ENCODE results near the gene ADGRG2. TPM values are rescaled to one million over a fixed set of nuclear protein-coding genes. Genes with fewer than 3 reads are reported as not detected.

ADGRG2 gene
- total RNA-seq, 1 experiment from 2014 or later, result not detected

GRCh38 chrX:18961686-18962085 lies 160.6 kb downstream of the ADGRG2 start:
- intact Hi-C loops (cut with micrococcal nuclease), result no loop called here
- RAD21 ChIA-PET (ENCODE audit: low non-redundant PET in 1 of 2, low total read pairs in 2 of 2, uncharacterized antibody in 2 of 2, unreplicated experiment in 2 of 2), result no interaction called here
- CTCF ChIA-PET, result no interaction called here
- TF ChIP-seq MAX (IDR thresholded peaks at IDR 0.05), result no peak
- no peak for TF ChIP-seq CBX3 (IDR thresholded peaks at IDR 0.05; ENCODE audit: low read depth)
- no peak for TF ChIP-seq EZH2 (IDR thresholded peaks at IDR 0.05)
- no peaks in the 10 kb centered on the region for H3K79me2 ChIP-seq (ENCODE audit: insufficient read depth, low read length)
- H3K9ac ChIP-seq (ENCODE audit: low read length), result no peak overlapping the region
- no peak overlapping the region for H3K27ac ChIP-seq (ENCODE audit: low read depth, low read length)
- H3K4me1 ChIP-seq (ENCODE audit: control insufficient read depth in 1 of 2, insufficient read depth in 2 of 2, low read length in 2 of 2), result no peaks in the 10 kb centered on the region
- no peak overlapping the region for H3K4me2 ChIP-seq (ENCODE audit: low read length)
- no peaks in the 10 kb centered on the region for H4K20me1 ChIP-seq (ENCODE audit: insufficient read depth)
- H3K4me3 ChIP-seq (replicated peaks in 1 of 2; ENCODE audit: low read depth in 1 of 2, low read length in 2 of 2), result no peak overlapping the region
- no peaks in the 10 kb centered on the region for H3K9me3 ChIP-seq (ENCODE audit: control insufficient read depth in 1 of 2, insufficient read depth in 1 of 2, low read depth in 1 of 2, low read length in 2 of 2)
- H3K36me3 ChIP-seq (ENCODE audit: control insufficient read depth in 1 of 2, insufficient read depth in 2 of 2, low read length in 2 of 2), result no peaks in the 10 kb centered on the region
- POLR2A ChIA-PET, result no interaction called here
- no peaks in the 10 kb centered on the region for H3K9me2 ChIP-seq (ENCODE audit: insufficient read depth)
- H3K27me3 ChIP-seq (ENCODE audit: insufficient read depth, low read length), result no peaks in the 10 kb centered on the region
- DNase-seq (ENCODE audit: low read depth, low spot score) (no peak), ATAC-seq (no peak)
- no peak overlapping the region for H2AFZ ChIP-seq (ENCODE audit: low read depth, low read length, poor library complexity, severe bottlenecking)
- BruUV-seq (replicated peaks), result no TSS peak

- Histone ChIP-seq H4K20me1 (ENCODE audit: insufficient read depth) (no peaks in the 10 kb centered on the region), H3K9me3 (ENCODE audit: control insufficient read depth in 1 of 2, insufficient read depth in 1 of 2, low read depth in 1 of 2, low read length in 2 of 2) (no peaks in the 10 kb centered on the region), H3K27me3 (ENCODE audit: insufficient read depth, low read length) (no peaks in the 10 kb centered on the region), H2AFZ (ENCODE audit: low read depth, low read length, poor library complexity, severe bottlenecking) (no peak overlapping the region), H3K79me2 (ENCODE audit: insufficient read depth, low read length) (no peaks in the 10 kb centered on the region), H3K4me1 (ENCODE audit: control insufficient read depth in 1 of 2, insufficient read depth in 2 of 2, low read length in 2 of 2) (no peaks in the 10 kb centered on the region), H3K9ac (ENCODE audit: low read length) (no peak overlapping the region), H3K27ac (ENCODE audit: low read depth, low read length) (no peak overlapping the region), H3K36me3 (ENCODE audit: control insufficient read depth in 1 of 2, insufficient read depth in 2 of 2, low read length in 2 of 2) (no peaks in the 10 kb centered on the region), H3K9me2 (ENCODE audit: insufficient read depth) (no peaks in the 10 kb centered on the region), H3K4me3 (replicated peaks in 1 of 2; ENCODE audit: low read depth in 1 of 2, low read length in 2 of 2) (no peak overlapping the region), H3K4me2 (ENCODE audit: low read length) (no peak overlapping the region)
- intact Hi-C loops (cut with micrococcal nuclease), result no loop called here
- ChIA-PET RAD21 (ENCODE audit: low non-redundant PET in 1 of 2, low total read pairs in 2 of 2, uncharacterized antibody in 2 of 2, unreplicated experiment in 2 of 2) (no interaction called here), POLR2A (no interaction called here), CTCF (no interaction called here)
- DNase-seq (ENCODE audit: low read depth, low spot score) (no peak), ATAC-seq (no peak)
- BruUV-seq (replicated peaks), result no TSS peak
- TF ChIP-seq TCF7L2 (IDR thresholded peaks at IDR 0.05; ENCODE audit: borderline replicate concordance, extremely low read depth, insufficient read depth, insufficient read length) (no peak), SRF (IDR thresholded peaks at IDR 0.05; ENCODE audit: low read depth) (no peak), SIN3A (IDR thresholded peaks at IDR 0.05; ENCODE audit: low read depth) (no peak), FOSL1 (IDR thresholded peaks at IDR 0.05; ENCODE audit: low read depth) (no peak), RAD21 (IDR thresholded peaks at IDR 0.05; ENCODE audit: low read depth) (no peak), ATF3 (IDR thresholded peaks at IDR 0.05) (no peak), SP1 (IDR thresholded peaks at IDR 0.05; ENCODE audit: low read depth) (no peak), ZBTB33 (IDR thresholded peaks at IDR 0.05; ENCODE audit: extremely low read depth, insufficient replicate concordance, low read length) (no peak), CEBPB (IDR thresholded peaks at IDR 0.05; ENCODE audit: low read depth) (no peak), POLR2AphosphoS5 (IDR thresholded peaks at IDR 0.05; ENCODE audit: low read depth, low read length) (no peak), REST (IDR thresholded peaks at IDR 0.05; ENCODE audit: low read depth) (no peak), CBX3 (IDR thresholded peaks at IDR 0.05; ENCODE audit: low read depth) (no peak), EZH2phosphoT487 (IDR thresholded peaks at IDR 0.05; ENCODE audit: borderline replicate concordance) (no peak)
Measured at GRCh38 chrX:18956303-18957032, 165.8 kb downstream of the ADGRG2 start.

All from HCT116 (cell line).